HG03521 (cell line): ENCODE data around the gene TMEM178A.

Experiments
- ATAC-seq: cut with Tn5 transposase; IDR thresholded peaks from one replicate; pipeline ENCODE4 v1.9.1; 2021; ENCODE audit warnings: mild to moderate bottlenecking, moderate library complexity; ENCODE audit not compliant: unreplicated experiment

Gene TMEM178A

DNA sequence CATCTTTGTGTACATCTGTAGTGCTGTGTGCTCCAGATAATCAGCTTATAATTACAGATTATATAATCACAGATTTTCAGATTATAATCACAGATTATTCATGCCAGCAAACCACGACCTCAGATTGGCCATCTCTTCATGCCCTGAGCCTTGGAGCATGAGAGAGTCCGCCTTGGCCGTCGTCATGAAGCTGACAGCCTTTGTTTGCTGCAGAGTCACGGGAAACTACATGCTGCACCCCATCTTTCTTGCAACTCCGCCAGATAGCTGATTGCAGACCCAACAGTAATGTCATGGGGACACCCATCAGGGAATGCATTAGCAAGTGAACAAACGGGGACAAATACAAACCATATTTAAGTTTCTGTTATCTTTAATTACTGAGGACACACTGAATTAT, 7.3 kb downstream of the TMEM178A start:
- ATAC-seq, result no peak

GRCh38 chr2:39676342-39676741, 10.6 kb downstream of the TMEM178A start:
- no peak for ATAC-seq

DNA sequence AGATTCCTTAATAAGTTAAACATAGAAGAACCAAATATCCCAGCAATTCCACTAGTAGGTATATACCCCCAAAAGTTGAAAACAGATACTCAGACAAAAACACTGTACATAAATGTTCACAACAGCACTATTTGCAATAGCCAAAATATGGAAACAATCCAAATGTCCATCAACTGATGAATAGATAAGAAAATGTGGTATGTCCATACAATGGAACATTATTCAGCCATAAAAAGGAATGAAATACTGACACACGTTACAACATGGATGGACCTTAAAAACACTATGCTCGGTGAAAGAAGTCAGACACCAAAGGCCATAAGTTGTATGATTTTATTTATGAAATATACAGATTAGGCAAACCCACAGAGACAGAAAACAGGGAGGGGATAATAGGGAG, 12.5 kb downstream of the TMEM178A start:
- ATAC-seq, result no peak

DNA sequence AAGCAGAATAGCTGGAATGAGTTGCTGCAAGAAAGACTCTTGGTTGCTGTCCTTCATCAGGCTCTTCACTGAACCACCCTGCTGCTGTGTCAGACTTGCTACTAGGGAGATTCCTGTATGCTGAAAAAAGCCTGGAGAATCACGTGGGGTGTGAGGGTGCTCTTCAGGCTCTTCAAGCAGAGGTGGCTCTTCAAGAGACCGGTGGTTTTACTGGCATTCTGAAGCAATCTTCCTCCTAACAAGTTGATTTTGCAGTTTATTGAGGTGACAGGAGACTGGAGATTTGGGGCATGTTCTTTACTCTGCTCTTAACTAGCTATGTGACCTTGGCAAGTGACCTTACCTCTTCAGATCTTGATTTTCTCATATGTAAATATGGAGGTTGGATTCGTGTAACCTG, 14.1 kb downstream of the TMEM178A start:
- no peak for ATAC-seq

DNA sequence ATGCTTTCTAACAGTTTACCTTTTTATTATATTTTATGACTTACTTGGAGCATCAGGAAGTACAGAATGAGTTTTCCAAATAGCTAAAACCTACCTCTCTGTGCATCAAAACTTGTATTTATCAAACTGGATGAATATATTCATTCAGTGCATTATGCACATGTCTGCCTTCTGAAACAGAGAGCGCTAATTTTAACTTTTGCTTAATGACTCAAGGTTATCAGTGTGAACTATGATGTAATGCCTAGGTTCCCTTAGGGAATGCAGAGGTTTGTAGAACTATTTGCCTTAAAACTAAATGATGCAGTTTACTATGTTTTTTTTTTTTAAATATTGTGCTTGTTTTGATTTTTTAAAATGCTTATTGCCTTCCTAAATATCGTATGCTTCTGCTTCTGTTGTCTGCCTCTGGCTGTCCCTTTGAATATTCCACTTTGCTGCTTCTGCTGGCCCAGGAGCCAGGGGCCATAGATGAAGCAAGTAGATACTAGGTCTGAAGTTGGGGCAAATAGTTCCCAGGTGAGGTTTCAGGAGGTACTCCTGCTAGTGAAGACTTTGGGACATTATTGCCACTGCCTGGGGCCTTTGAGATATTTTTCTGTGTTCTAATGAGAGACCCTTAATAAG, 16.5 kb downstream of the TMEM178A start:
- ATAC-seq, result no peak

GRCh38 chr2:39683022-39683699, 17.4 kb downstream of the TMEM178A start:
- no peak for ATAC-seq

DNA sequence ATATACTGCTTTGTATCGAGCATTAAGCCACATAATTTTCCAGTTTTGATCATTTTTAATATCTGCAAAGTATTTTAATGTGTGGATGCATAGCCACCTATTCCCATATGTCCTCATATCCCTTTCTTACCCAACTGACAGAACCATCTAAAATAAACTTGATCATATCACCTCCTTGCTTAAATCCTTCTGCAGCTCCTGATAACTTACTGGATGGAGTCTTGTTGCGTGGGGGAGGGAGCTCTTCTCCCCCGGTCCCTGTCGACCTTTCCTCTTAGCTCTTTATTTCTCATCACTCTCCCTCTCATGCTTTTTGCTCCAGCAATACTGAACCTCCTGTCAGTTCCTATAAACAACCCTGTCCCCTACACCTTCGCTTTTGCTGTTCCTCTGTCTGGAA, 18.7 kb downstream of the TMEM178A start:
- ATAC-seq, result no peak

- ATAC-seq, result no peak
These were observed 19.4 kb downstream of the TMEM178A start for GRCh38 chr2:39685126-39685525.

GRCh38 chr2:39686456-39686855, 20.7 kb downstream of the TMEM178A start:
- no peak for ATAC-seq

DNA sequence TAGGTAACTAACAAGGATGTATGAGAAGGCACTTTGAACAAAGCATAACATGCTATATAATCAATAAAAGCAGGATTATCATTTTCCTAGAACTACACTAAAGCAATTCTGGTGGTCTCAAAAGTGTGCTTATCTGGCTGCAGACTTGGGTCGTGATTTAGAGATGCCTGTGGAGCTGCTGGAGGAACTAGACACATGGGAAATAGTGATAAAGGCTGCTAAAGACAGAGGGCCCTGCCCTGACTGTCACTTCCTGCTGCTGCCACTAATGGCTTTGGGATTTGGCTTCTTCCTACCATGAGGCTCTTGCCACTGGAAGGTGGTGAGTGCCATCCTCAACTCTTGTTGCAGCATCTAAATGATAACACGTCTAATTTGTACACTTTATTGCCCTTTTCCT, 22.5 kb downstream of the TMEM178A start:
- no peak for ATAC-seq

GRCh38 chr2:39689272-39689841, 23.6 kb downstream of the TMEM178A start:
- ATAC-seq, result no peak

GRCh38 chr2:39689876-39690275, 24.2 kb downstream of the TMEM178A start:
- no peak for ATAC-seq

DNA sequence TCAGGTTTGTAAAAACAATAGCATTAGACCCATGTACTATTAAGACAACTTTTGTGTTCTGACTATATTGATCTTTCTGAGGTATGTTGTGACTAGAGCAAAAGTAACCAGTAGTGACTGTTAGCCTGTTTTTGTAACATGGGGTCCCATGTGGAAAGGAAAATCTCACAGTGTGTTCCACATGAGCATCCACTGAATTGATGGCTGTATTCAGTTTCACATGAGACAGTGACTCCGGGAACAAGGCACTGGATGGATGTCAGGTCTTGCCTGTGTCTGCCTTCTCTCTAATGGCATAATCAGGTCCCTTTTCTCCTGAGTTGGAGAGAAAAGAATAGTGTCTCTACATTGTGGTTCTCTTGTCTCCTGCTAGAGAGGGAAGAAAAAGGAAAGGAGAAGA, 27.5 kb downstream of the TMEM178A start:
- ATAC-seq, result no peak

GRCh38 chr2:39696101-39696553, 30.4 kb downstream of the TMEM178A start:
- ATAC-seq, result no peak

DNA sequence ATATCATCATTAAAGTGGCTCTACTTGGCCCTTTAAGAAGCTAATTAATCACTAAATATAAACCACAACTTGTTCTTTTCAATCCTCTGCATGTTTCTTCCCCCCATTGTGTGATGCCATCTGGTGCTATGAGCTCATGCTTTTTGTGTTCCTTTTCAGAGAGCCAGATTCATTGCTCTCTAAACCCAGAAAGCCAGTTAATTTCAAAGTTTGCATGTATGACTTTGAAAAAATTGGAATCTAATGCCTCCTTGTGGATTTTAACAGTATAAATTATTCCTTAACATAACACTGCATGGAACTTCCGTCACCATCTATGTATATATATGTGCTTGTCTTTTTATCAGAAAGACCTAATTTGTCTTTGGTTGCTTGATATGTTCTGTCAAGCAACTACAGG, 31.1 kb downstream of the TMEM178A start:
- ATAC-seq, result no peak

DNA sequence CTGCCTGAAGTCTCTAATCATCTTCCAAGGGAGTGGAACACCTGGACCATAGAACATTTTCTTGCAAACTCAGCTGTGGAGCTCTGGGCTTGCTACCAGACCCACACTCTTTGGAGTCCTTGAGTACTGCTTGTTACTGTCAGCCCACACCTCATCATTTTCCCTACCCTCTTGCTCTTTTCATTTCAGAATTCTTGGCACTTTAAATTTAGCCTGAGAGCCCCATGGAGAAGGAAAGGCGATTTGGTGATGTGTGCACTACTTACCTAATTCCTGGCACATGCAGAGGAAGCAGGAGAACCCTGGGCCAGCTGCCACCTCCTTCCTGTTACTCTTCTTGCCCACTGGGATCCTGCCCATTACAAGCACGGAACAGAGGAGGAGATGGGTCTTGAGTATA, 31.7 kb downstream of the TMEM178A start:
- ATAC-seq, result no peak

- ATAC-seq, result no peak
These were observed 35.4 kb downstream of the TMEM178A start for GRCh38 chr2:39701137-39701536.

GRCh38 chr2:39703181-39703872, 37.6 kb downstream of the TMEM178A start:
- no peak for ATAC-seq

DNA sequence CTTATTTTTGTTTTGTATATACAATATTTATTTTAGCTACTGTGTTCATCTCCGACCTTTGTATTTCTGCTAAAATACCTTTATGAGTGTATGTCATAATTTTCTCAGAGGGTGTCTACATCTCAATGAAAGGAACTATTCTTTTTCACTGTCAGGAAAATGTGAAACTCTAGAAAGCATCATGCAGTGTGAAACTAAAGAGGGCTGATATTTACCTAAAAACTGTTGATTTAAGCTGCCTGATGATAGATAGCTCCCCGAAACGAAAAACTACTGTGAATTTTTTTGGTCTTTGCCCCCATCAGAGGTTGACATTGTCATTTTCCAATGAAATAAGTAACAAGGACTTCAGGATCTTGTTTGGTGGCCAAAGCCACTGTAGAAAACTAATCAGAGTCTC, 38.8 kb downstream of the TMEM178A start:
- no peak for ATAC-seq

- ATAC-seq, result no peak
These were observed 39.9 kb downstream of the TMEM178A start for GRCh38 chr2:39705638-39706037.

DNA sequence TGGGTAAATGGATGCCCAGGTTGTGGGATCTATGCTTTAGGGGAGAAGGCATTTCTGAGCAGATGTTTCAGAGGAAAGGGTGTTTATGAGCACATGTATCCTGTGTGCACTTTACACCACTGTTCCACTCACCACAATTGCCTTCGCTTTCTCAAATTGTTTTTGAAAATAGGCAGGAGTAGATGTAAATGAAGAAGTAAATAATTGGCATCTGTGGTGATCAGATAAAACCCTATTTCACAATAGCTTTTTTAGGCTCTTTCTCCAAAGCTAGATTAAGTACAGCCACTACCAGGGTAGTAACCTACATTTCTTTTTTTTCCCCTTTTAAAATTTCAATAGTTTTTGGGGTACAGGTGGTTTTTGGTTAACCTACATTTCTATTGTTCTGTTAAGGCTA, 40.6 kb downstream of the TMEM178A start:
- no peak for ATAC-seq

DNA sequence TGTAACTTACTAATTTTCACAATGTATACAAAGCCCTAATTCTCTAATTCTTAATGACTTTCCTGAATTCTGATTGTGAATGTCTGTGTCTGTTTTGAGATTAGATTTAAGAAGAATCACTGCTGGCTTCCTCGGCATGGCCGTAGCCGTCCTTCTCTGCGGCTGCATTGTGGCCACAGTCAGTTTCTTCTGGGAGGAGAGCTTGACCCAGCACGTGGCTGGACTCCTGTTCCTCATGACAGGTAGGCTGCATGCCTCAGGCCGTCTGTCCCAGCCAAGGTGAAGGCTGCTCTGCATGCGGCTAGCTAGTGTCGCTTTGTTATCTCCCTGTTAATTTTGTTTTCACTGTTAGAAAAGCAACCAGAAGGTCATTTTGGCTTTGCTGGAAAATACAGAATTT, 41.2 kb downstream of the TMEM178A start:
- ATAC-seq, result no peak
